Lower leg skin (tissue), 3 donors: ENCODE results near the gene RPGR.

Source experiments
- POLR2A ChIP-seq, 2 donors: fragments of 450-650 bp; IDR thresholded peaks; one replicate each; pipeline ENCODE4 v1.6.1; 2016 to 2017; ENCODE audit warnings: antibody characterized with exemption in 2 of 2, mild to moderate bottlenecking in 1 of 2, moderate library complexity in 1 of 2
- TF ChIP-seq, protein P1 (sequence below), 3 donors: fragments of 450-650 bp; IDR thresholded peaks; one replicate each; pipeline ENCODE4 v1.5.1; 2016; ENCODE audit warnings: antibody characterized with exemption in 3 of 3, mild to moderate bottlenecking in 3 of 3, moderate library complexity in 2 of 3

DNA sequence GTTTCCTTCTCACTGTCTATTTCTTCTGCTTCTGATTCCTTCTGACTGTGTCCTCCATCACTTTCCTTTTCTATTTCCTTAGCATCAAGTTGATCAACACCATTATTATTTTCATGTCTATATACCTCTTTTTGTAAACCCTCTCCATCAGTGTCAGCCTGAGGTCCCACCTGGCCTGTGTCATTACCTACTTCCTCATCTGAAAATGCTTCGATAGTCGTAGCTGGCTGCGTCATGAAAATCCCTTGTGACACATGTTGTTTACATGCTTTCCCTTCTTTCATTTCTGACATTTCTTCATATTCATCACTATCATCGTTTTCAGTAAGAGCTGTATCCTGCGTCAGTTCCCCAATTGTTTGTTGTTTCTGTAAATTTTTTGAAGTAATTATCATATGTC lies 39.6 kb downstream of the RPGR start:
- TF ChIP-seq POLR2A (IDR thresholded peaks at IDR 0.05): no peak
- TF ChIP-seq, protein P1, sequence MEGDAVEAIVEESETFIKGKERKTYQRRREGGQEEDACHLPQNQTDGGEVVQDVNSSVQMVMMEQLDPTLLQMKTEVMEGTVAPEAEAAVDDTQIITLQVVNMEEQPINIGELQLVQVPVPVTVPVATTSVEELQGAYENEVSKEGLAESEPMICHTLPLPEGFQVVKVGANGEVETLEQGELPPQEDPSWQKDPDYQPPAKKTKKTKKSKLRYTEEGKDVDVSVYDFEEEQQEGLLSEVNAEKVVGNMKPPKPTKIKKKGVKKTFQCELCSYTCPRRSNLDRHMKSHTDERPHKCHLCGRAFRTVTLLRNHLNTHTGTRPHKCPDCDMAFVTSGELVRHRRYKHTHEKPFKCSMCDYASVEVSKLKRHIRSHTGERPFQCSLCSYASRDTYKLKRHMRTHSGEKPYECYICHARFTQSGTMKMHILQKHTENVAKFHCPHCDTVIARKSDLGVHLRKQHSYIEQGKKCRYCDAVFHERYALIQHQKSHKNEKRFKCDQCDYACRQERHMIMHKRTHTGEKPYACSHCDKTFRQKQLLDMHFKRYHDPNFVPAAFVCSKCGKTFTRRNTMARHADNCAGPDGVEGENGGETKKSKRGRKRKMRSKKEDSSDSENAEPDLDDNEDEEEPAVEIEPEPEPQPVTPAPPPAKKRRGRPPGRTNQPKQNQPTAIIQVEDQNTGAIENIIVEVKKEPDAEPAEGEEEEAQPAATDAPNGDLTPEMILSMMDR (IDR thresholded peaks at IDR 0.05): no peak
